Loucy (cell line): Measurements from ENCODE around the gene FNDC3A.

Experiments
- EZH2phosphoT487 ChIP-seq: fragments of 200-600 bp; IDR thresholded peaks from 2 replicates; pipeline ENCODE4 v1.6.1; 2018; ENCODE audit warnings: antibody characterized with exemption, mild to moderate bottlenecking, moderate library complexity, borderline replicate concordance
- TF ChIP-seq, protein P1 (sequence below): fragments of 200-600 bp; sonication (generic); conservative IDR thresholded peaks from 2 replicates; pipeline ENCODE4 v1.5.1; 2014; ENCODE audit warnings: mild to moderate bottlenecking, antibody characterized with exemption, low read length

DNA sequence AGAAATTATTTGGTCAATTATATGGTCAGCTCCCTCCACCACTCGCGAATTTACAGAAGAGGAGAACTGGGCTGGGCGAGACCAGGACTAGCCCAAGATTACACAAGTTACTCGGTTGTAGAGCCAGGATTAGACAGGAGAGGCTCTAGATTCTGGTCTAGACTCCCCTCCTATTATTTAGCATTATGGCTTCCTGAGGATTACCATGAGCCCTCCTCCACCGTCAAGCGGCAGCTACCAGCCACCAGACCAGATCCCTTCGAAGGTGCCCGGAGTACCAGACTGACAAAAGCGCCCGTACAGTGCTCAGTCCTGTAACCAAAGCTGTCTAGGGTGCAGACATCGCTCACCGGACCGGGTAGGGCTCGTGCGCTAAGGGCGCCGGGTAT, 243.9 kb downstream of the FNDC3A start:
- TF ChIP-seq, protein P1, sequence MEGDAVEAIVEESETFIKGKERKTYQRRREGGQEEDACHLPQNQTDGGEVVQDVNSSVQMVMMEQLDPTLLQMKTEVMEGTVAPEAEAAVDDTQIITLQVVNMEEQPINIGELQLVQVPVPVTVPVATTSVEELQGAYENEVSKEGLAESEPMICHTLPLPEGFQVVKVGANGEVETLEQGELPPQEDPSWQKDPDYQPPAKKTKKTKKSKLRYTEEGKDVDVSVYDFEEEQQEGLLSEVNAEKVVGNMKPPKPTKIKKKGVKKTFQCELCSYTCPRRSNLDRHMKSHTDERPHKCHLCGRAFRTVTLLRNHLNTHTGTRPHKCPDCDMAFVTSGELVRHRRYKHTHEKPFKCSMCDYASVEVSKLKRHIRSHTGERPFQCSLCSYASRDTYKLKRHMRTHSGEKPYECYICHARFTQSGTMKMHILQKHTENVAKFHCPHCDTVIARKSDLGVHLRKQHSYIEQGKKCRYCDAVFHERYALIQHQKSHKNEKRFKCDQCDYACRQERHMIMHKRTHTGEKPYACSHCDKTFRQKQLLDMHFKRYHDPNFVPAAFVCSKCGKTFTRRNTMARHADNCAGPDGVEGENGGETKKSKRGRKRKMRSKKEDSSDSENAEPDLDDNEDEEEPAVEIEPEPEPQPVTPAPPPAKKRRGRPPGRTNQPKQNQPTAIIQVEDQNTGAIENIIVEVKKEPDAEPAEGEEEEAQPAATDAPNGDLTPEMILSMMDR: no peak
- no peak for TF ChIP-seq EZH2phosphoT487
